K562 (cell line): ENCODE data around the gene GPR89A. TPM values are rescaled to one million over a fixed set of nuclear protein-coding genes. Genes with fewer than 3 reads are reported as not detected.

Experiments
- ADNP ChIP-seq: fragments of 200-800 bp; sonication (Bioruptor generic); IDR thresholded peaks from 2 replicates; pipeline ENCODE4 v1.6.1; 2016; ENCODE audit warnings: missing genetic modification characterization, missing compliant biosample characterization
- CBFA2T2 ChIP-seq: fragments of 450-650 bp; conservative IDR thresholded peaks from 2 replicates; pipeline ENCODE4 v1.6.1; 2017; ENCODE audit warnings: mild to moderate bottlenecking
- YY1 ChIP-seq, 3 experiments: IDR thresholded peaks; 2 replicates each; pipeline ENCODE4 v1.6.1; 2011; ENCODE audit warnings: low read length in 2 of 3, mild to moderate bottlenecking in 2 of 3, moderate library complexity in 2 of 3, borderline replicate concordance in 1 of 3, control low read depth in 1 of 3, low read depth in 1 of 3; ENCODE audit not compliant: insufficient read depth in 3 of 3, insufficient replicate concordance in 2 of 3, control insufficient read depth in 1 of 3, insufficient read length in 1 of 3; ENCODE audit errors: extremely low read depth in 1 of 3
- ZHX1 ChIP-seq: fragments of 150-350 bp; conservative IDR thresholded peaks from 2 replicates; pipeline ENCODE4 v1.6.1; 2014; ENCODE audit warnings: low read length
- ZNF592 ChIP-seq: fragments of 450-650 bp; IDR thresholded peaks from 2 replicates; pipeline ENCODE4 v1.6.1; 2017; ENCODE audit warnings: antibody characterized with exemption, mild to moderate bottlenecking
- polyA plus RNA-seq, 8 experiments: library from polyadenylated mRNA; depleted of rRNA in 4 of 8; stranded (reverse) in 5 of 8; unstranded in 3 of 8; fragments of >200 nt; fragmentation: Nextera tagmentation in 2 of 8; fragmentation: Illumina TruSeq in 1 of 8; extraction: Ambion mirVana in 2 of 8; extraction: Trizol in 1 of 8; gene quantifications; 2 replicates each; pipeline versions ENCODE4 v1.2.1 to v1.2.3, GENCODE V29; 2011 to 2014; ENCODE audit warnings: inconsistent platforms in 1 of 8, missing spikeins in 1 of 8
- total RNA-seq, 7 experiments: library from RNA; depleted of rRNA in 6 of 7; stranded (reverse); fragments of >200 nt in 6 of 7; fragmentation: Illumina TruSeq in 2 of 7; extraction: Trizol in 2 of 7; gene quantifications; 2 replicates each; pipeline versions ENCODE4 v1.2.1 to v1.2.3, GENCODE V29; 2011 to 2021; ENCODE audit warnings: low replicate concordance in 1 of 7
- TF ChIP-seq, protein P1 (sequence below): sonication (generic); formaldehyde crosslinking; IDR thresholded peaks from 2 replicates; pipeline ENCODE4 v1.8.0; 2023; ENCODE audit warnings: missing genetic modification reagents, mild to moderate bottlenecking, borderline replicate concordance
- TF ChIP-seq, protein P2 (sequence below): fragments of 250-450 bp; sonication (Bioruptor Pico); IDR thresholded peaks from 2 replicates; pipeline ENCODE4 v1.9.0; 2021; ENCODE audit warnings: mild to moderate bottlenecking
- TF ChIP-seq, protein P3 (sequence below): sonication (generic); formaldehyde crosslinking; IDR thresholded peaks from 2 replicates; pipeline ENCODE4 v1.8.0; 2022; ENCODE audit warnings: missing genetic modification reagents, mild to moderate bottlenecking, moderate library complexity, borderline replicate concordance

GPR89A gene
- total and polyA plus RNA-seq, 9 of the 15 experiments (the other 6 are each of a cell fraction or from before 2014, with no cell fraction given): 23.0 to 63.4 (median 37.4) TPM

GRCh38 chr1:145695821-145696629, 88.2 kb downstream of the GPR89A start (continued):
- TF ChIP-seq ADNP (tag) (no peak), YY1 (IDR thresholded peaks at IDR 0.05; ENCODE audit: borderline replicate concordance in 1 of 3, control insufficient read depth in 1 of 3, extremely low read depth in 1 of 3, insufficient read depth in 3 of 3, insufficient read length in 1 of 3, insufficient replicate concordance in 2 of 3, low read depth in 1 of 3, low read length in 2 of 3) (no peak), ZNF592 (no peak), CBFA2T2 (peak; percentile 55), ZHX1 (no peak)
- TF ChIP-seq, protein P1, sequence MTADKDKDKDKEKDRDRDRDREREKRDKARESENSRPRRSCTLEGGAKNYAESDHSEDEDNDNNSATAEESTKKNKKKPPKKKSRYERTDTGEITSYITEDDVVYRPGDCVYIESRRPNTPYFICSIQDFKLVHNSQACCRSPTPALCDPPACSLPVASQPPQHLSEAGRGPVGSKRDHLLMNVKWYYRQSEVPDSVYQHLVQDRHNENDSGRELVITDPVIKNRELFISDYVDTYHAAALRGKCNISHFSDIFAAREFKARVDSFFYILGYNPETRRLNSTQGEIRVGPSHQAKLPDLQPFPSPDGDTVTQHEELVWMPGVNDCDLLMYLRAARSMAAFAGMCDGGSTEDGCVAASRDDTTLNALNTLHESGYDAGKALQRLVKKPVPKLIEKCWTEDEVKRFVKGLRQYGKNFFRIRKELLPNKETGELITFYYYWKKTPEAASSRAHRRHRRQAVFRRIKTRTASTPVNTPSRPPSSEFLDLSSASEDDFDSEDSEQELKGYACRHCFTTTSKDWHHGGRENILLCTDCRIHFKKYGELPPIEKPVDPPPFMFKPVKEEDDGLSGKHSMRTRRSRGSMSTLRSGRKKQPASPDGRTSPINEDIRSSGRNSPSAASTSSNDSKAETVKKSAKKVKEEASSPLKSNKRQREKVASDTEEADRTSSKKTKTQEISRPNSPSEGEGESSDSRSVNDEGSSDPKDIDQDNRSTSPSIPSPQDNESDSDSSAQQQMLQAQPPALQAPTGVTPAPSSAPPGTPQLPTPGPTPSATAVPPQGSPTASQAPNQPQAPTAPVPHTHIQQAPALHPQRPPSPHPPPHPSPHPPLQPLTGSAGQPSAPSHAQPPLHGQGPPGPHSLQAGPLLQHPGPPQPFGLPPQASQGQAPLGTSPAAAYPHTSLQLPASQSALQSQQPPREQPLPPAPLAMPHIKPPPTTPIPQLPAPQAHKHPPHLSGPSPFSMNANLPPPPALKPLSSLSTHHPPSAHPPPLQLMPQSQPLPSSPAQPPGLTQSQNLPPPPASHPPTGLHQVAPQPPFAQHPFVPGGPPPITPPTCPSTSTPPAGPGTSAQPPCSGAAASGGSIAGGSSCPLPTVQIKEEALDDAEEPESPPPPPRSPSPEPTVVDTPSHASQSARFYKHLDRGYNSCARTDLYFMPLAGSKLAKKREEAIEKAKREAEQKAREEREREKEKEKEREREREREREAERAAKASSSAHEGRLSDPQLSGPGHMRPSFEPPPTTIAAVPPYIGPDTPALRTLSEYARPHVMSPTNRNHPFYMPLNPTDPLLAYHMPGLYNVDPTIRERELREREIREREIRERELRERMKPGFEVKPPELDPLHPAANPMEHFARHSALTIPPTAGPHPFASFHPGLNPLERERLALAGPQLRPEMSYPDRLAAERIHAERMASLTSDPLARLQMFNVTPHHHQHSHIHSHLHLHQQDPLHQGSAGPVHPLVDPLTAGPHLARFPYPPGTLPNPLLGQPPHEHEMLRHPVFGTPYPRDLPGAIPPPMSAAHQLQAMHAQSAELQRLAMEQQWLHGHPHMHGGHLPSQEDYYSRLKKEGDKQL (CRISPR knock-in tag): no peak
- TF ChIP-seq, protein P2, sequence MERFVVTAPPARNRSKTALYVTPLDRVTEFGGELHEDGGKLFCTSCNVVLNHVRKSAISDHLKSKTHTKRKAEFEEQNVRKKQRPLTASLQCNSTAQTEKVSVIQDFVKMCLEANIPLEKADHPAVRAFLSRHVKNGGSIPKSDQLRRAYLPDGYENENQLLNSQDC (CRISPR knock-in tag): no peak
- TF ChIP-seq, protein P3, sequence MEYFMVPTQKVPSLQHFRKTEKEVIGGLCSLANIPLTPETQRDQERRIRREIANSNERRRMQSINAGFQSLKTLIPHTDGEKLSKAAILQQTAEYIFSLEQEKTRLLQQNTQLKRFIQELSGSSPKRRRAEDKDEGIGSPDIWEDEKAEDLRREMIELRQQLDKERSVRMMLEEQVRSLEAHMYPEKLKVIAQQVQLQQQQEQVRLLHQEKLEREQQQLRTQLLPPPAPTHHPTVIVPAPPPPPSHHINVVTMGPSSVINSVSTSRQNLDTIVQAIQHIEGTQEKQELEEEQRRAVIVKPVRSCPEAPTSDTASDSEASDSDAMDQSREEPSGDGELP (CRISPR knock-in tag): 0 out of 2 replicates have a peak, but pooled peaks have one; percentile 37
